NCI-H526 treated with DMSO at 0.1 percent for 48 hours (cell line): ENCODE data around the gene ZNF91.
"Not testable (repeated sequence)": the region's sequence is repeated elsewhere in the genome, so short reads cannot be mapped to it uniquely, and the experiment has no call there.

Experiments used
- DNase-seq: peaks from one replicate; lab custom pipeline; 2025; lab: John Stamatoyannopoulos, UW

ZNF91 gene

GRCh38 chr19:23395722-23396117, 449 bp upstream of the ZNF91 start:
- not testable (repeated sequence) for DNase-seq

DNA sequence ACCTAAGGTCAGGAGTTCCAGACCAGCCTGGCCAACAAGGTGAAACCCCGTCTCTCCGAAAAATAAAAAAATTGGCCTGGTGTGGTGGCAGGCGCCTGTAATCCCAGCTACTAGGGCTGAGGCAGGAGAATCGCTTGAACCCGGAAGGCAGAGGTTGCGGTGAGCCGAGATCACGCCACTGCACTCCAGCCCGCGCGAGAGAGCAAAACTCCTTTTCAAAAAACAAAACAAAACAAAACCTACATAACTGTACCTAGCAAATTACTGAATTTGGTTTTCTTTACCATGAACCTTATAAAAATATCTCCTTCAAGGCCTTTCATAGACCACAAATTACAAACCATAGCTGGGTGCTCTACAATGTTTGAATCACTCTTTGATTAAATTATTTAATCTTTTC, 760 bp downstream of the ZNF91 start:
- DNase-seq, result no peak

DNA sequence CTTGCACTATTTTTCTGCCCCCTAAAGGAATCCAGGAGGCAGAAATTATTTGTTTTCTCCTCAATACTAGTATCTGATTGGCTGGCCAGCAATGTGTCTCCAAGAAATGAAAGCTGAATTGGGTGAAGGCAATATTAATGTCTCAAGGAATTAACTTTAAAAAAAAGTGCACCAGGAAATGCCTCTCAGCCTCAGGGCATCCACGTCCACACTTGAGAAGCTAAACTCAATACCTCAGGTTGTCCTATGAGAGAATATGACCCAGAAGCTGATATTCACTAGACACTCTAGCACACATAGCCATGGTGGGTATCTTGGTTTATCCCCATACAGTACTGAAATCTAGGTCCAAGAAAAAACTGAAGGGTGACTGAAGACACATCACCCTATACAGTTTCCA, 2.1 kb downstream of the ZNF91 start:
- no peak for DNase-seq

GRCh38 chr19:23391236-23391635, 4.0 kb downstream of the ZNF91 start:
- no peak for DNase-seq

DNA sequence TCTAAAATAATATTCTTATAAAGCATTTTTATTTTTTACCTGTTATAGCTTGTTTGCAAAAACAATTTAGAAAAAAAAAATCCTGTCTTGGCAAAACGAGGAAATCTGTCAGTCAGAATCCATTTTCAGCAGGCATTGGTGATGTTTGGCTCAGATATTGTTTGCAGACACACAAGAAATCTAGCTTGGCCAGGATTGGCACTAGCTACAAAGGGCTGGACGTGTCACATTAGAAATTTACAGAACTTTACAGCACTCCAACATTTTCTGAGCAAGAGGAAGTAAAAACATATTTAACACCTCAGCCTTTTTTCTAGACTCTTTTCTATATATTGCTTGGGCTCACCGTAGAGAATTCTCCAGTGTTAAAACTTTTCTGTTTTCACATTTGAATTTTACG, 9.9 kb downstream of the ZNF91 start:
- no peak for DNase-seq

GRCh38 chr19:23384858-23385257, 10.4 kb downstream of the ZNF91 start:
- DNase-seq, result no peak

- no peak for DNase-seq
These were observed 11.1 kb downstream of the ZNF91 start for GRCh38 chr19:23384166-23384565.

DNA sequence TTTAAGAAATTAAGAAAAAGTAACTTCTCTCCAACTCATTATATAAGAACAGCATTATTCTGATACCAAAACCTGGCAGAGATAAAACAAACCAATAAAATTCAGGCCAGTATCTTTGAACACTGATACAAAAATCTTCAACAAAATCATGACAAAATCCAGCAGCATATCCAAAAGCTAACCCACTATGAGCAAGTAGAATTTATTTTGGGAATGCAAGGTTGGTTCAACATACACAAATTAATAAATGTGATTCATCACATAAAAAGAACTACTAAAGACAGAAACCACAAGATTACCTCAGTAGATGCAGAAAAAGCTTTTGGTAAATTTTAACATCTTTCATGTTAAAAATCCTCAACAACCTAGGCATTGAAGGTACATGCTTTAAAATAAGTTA, 12.3 kb downstream of the ZNF91 start:
- no peak for DNase-seq

GRCh38 chr19:23381114-23381513, 14.2 kb downstream of the ZNF91 start:
- DNase-seq, result no peak

GRCh38 chr19:23379671-23380070, 15.6 kb downstream of the ZNF91 start:
- DNase-seq, result not testable (repeated sequence)

DNA sequence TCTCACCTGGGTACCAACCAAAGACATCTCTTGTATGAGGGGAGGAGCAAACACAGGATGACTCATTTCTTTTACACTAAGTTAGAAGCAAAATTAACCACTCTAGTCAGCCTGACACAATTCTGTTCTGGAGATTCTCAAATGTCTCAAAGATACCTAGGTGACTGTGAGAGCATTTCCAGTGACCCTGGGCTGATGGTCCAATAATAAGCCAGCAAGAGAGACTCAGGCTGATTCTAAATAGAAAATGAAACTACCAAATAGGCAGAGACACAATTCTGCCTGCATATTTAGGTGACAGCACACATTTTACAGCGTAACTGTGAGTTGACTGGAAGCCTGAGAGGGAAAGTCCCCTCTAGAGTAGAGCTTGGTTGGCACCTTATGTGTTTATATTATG, 16.3 kb downstream of the ZNF91 start:
- DNase-seq, result no peak

DNA sequence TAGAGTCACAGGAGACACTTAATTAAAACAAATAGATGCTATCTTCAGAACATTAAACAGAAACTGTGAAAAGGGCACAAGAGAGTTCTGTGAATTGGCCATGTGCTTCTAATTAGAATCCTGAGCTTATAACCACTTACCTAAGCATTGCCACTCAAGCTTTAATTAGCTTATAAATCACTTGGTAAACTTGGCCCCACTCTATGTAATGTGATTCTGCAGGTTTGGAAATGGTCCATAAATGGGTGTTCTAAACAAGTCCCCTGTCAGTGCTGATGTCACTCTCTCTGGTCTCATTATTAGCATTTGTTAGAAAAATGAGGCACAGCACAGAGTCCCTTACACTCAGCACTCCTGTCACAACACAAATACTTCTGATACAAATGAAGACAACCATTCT, 18.0 kb downstream of the ZNF91 start:
- no peak for DNase-seq

GRCh38 chr19:23366437-23366836, 28.8 kb downstream of the ZNF91 start:
- no peak for DNase-seq

- DNase-seq, result not testable (repeated sequence)
These were observed 29.2 kb downstream of the ZNF91 start for GRCh38 chr19:23366031-23366430.

DNA sequence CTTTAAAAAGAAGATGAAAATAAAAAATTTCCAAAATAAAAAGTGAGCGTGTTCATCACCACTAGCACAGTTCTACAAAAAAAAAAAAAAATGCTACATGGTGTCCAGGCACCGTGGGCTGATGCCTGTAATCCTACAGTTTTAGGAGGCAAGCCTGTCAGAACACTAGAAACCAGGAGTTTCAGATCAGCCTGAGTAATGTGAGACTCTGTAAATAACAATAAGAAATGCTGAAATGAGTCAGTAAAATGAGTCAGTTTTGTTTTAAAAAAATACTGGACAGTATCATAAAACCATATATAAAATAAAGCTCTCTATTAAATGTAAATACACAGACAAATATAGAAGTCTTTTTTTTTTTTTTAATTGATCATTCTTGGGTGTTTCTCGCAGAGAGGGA, 30.0 kb downstream of the ZNF91 start:
- DNase-seq, result no peak

DNA sequence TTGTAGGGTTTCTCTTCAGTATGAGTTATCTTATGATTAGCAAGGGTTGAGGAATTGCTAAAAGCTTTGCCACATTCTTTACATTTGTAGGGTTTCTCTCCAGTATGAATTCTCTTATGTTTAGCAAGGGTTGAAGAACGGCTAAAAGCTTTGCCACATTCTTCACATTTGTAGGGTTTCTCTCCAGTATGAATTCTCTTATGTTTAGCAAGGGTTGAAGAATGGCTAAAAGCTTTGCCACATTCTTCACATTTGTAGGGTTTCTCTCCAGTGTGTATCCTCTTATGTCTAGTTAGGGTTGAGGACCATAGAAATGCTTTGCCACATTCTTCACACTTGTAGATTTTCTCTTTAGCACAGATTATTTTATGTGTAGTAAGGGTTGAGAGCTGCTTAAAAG, 33.4 kb downstream of the ZNF91 start:
- not testable (repeated sequence) for DNase-seq

- DNase-seq, result no peak
These were observed 43.5 kb downstream of the ZNF91 start for GRCh38 chr19:23351806-23352205.

DNA sequence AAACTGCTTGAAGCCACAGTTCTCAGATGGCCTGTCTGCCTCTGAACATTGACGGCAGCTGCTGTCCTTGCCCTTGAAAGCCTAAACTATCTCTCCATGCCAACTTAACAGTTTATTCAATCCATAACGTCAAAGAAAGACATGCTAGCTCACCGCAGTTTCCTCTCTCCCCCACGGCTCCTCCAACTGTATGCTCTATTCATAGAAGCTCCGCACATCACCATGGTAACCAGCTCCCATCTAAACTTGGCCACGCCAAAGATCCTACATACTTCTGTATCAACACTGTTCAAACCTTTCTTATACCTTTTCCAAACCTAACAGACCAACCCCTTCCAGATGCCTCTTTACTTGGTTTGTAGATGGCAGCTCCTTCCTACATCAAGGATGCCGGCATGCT, 48.6 kb downstream of the ZNF91 start:
- no peak for DNase-seq

- no peak for DNase-seq
These were observed 49.4 kb downstream of the ZNF91 start for GRCh38 chr19:23345838-23346237.

DNA sequence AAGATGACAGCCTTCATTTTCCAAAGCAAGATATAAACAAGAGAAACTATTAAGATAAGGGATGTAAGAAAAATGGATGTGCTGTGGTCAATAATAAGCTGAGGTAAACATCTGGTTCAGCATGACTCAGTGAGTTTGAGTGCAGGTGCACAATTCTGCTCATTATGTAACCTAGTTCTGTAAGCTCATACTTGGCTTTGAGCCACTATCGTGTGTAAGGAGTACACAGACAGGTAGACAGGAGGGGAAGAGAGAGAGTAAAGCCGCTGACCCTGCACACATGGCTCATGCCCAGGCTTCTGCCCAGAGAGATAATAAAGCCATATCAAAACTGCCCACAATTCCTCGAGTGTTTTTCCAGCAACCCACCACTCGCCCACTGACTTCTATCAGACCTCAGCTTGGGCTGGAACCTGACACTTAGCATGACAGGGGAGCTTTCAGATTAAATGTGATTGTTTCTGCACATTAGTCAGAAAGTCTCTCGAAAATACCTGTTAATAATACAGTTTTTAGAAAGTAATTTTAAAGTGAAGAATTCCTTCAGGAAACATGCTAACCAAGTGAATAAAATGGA, 51.7 kb downstream of the ZNF91 start:
- DNase-seq, result no peak

DNA sequence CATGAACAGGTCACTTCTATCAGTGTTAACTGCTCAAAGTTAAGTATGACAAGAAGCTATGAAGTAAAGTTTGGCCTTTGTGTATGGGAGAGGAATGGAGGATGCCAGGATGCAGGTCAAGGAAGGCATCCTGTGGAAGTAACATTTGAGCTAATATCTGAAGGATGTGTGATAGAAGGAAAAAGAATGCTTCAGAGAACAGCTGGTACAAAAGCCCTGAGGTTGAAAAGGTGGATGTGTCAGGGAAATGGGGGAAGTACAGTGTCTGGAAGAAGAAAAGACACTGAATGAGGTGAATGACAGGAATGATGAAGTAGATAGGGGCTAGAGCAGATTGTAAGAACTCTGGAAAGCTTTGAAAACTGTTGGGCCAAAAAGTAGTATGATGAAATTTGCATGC, 67.1 kb downstream of the ZNF91 start:
- no peak for DNase-seq

DNA sequence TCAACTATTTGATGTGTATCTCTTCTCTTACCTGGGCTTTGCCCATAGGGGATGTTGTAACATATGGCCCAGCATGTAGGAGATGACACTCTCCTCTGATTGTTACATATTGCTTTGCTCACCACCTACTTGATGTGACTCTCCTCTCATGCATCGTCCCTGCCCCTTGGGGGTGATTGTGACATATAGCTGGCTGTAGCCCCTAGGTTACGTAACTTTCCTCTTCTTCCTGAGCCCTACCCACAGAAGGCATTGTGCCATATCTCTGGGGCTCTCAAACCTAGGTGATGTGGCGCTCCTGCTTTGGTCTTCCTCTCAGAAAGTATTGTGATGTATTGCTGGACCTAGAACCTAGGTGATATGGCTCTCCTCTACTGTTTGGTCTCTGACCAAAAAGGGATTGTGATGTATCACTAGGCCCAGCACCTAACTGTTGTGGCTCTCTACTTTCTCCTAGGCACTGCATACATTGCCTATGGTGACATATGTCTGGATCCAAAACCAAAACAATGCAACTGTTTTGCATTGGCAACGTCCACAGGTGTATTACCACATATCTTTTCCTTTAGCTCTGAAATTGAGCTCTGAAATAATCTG, 73.2 kb downstream of the ZNF91 start:
- DNase-seq, result no peak

DNA sequence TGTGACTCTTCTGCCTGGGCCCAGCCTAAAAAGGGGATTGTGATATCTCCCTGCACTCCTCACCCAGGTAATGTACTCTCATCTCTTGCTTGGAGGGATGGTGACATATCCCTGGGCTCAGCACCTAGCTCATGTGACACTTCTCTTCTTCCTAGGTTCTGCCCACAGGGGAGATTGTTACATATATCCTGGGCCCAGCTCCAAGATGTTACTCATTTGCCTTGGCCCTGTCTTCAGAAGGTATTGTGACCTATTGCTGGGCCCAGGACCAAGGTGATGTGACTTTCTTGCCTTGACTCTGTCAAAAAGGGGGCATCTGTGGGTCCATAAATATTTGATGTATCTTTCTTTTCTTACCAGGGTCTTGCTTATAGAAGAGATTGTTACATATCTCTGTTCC, 73.9 kb downstream of the ZNF91 start:
- DNase-seq, result not testable (repeated sequence)

DNA sequence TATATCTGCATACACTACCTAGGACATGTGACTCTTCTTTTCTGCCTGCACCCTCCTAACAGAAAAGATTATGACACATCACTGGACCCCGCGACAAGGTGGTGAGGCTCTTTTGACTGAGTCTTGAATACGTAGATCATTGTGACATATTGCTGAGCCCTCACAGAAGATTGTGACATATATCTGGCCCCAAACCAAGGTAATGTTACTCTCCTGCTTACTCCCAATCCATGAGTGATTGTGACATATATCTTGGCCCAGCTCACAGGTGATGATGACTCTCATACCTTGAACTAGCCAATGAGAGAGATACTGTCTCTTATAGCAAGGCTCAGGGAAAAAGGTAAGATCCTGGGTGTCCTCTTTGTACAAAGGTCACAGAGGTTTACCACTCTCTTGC, 75.7 kb downstream of the ZNF91 start:
- not testable (repeated sequence) for DNase-seq
